ENCODE results near the gene BTRC. TPM values are rescaled to one million over a fixed set of nuclear protein-coding genes. Genes with fewer than 3 reads are reported as not detected.

Gene BTRC
- polyA plus RNA-seq, 3 donors from 2014 or later, result 3.7 to 9.0 (median 7.4) TPM

DNA sequence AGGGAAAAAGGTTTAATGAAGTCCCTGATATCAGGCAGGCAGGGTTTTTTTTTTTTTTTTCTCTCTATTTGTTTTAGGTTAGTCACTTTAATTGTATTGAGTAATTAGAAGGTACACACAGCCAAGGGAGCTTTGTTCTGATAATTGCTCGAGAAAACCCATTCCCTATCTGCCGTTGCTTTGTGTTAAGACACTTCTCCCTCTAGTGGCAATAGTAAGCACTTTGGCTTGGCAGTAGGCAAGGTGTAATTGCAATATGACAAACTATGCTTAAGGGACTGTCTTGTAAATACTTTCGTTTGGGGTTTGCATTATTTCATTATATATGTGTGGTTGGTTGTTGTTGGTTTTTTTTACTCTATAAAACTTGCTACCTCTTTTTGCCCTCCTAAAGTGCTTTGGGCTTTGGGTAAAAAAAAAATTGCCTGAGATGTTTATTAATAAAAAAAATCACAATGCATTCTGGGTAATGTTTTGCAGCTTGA, 113.4 kb downstream of the BTRC start:
- no peaks in the 10 kb centered on the region for H3K9me3 Mint-ChIP-seq
- H3K27ac Mint-ChIP-seq, result no peak overlapping the region
- H3K27me3 Mint-ChIP-seq (ENCODE audit: low read depth in 3 of 3), result no peaks in the 10 kb centered on the region
- DNase-seq, result peak; percentile 42 to 50 (median 45)
- H3K4me1 Mint-ChIP-seq, result peaks cover 8 to 10% of the 10 kb centered on the region in 2 donors
- H3K36me3 Mint-ChIP-seq, result peaks cover 0 to 4% (median 0%) of the 10 kb centered on the region in 3 donors
- peak overlapping the region in 2 of 5 donors; percentile 21 to 25 for H3K4me3 Mint-ChIP-seq

- DNase-seq, result no peak
- Mint-ChIP-seq H3K27ac (no peak overlapping the region), H3K27me3 (ENCODE audit: low read depth in 3 of 3) (no peaks in the 10 kb centered on the region)
These were observed 114.2 kb downstream of the BTRC start for GRCh38 chr10:101468159-101468558.

DNA sequence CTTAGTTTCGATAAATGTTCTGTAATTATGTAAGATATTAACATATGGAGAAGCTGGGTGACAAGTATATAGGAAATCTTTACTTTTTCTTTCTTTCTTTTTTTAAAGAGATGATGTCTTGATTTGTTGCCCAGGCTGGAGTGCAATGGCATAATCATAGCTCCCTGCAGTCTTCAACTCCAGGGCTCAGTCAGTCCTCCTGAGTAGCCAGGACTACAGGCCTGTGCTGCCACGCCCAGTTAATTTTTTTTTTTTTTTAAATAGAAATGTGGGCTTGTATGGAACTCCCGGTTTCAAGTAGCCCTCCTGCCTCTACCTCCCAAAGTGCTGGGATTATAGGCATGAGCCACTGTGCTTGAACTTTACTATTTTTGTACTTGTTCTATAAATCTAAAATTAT, 122.4 kb downstream of the BTRC start:
- Mint-ChIP-seq H3K27ac (no peak overlapping the region), H3K27me3 (ENCODE audit: low read depth in 3 of 3) (no peaks in the 10 kb centered on the region), H3K4me1 (peaks cover 0 to 1% of the 10 kb centered on the region in 2 donors), H3K4me3 (no peak overlapping the region), H3K9me3 (no peaks in the 10 kb centered on the region), H3K36me3 (peaks cover 3 to 10% (median 3%) of the 10 kb centered on the region in 3 donors)
- no peak for DNase-seq

More at GRCh38 chr10:101468159-101468558, 114.2 kb downstream of the BTRC start:
- peaks cover 0 to 4% (median 0%) of the 10 kb centered on the region in 3 donors for H3K36me3 Mint-ChIP-seq
- no peaks in the 10 kb centered on the region for H3K9me3 Mint-ChIP-seq
- H3K4me3 Mint-ChIP-seq, result no peak overlapping the region
- H3K4me1 Mint-ChIP-seq, result peaks cover 8 to 10% of the 10 kb centered on the region in 2 donors

DNA sequence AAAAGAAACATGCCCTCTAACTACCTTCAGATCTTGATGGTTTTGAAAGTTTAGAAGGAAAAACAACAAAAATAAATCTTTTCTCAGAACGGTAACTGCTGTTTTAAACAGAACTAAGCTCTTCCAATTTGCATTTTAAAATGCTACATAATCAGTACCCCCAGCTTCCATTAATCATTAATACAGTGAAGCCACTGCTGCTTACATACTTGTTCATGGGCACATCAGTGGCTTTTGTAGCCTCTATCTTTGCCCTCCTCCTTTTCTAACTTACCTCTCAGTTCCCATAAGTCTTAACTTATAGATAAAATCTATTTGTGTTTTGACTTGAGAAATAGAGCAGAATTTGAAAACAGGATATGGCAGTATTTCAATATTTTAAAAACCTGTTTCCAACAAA, 125.0 kb downstream of the BTRC start:
- Mint-ChIP-seq H3K4me1 (peaks cover 0 to 1% of the 10 kb centered on the region in 2 donors), H3K9me3 (no peaks in the 10 kb centered on the region), H3K27me3 (ENCODE audit: low read depth in 3 of 3) (no peaks in the 10 kb centered on the region), H3K4me3 (no peak overlapping the region), H3K36me3 (peaks cover 7 to 17% (median 9%) of the 10 kb centered on the region in 3 donors), H3K27ac (no peak overlapping the region)
- DNase-seq, result no peak

DNA sequence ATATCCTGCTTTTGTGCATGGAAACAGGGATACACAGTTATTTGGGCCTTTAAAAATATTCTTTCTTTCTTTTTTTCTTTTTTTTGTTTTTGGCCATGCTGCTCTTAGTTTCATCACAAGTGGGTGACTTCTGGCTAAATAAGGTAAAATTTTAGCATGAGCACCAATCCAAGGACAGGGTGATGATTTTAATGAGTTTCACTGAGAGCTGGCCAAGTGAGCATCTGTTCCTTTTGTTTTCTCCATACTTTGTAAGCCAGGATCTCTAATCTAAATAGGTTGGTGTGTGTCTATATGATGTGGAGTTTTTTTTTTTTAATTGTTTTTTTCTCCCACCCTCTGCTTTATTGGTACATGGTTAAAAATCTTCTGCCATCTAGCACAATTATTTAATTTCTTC, 127.3 kb downstream of the BTRC start:
- H3K27me3 Mint-ChIP-seq (ENCODE audit: low read depth in 3 of 3), result no peaks in the 10 kb centered on the region
- no peak overlapping the region for H3K27ac Mint-ChIP-seq

GRCh38 chr10:101482568-101482967, 128.6 kb downstream of the BTRC start:
- no peaks in the 10 kb centered on the region for H3K4me1 Mint-ChIP-seq
- H3K36me3 Mint-ChIP-seq, result peaks cover 9 to 17% (median 11%) of the 10 kb centered on the region in 3 donors
- H3K9me3 Mint-ChIP-seq, result no peaks in the 10 kb centered on the region
- H3K4me3 Mint-ChIP-seq, result no peak overlapping the region
- no peaks in the 10 kb centered on the region for H3K27me3 Mint-ChIP-seq (ENCODE audit: low read depth in 3 of 3)
- no peak for DNase-seq
- no peak overlapping the region for H3K27ac Mint-ChIP-seq

More for the DNA sequence above, 127.3 kb downstream of the BTRC start:
- no peak overlapping the region for H3K4me3 Mint-ChIP-seq
- H3K36me3 Mint-ChIP-seq, result peaks cover 9 to 17% (median 11%) of the 10 kb centered on the region in 3 donors
- H3K4me1 Mint-ChIP-seq, result no peaks in the 10 kb centered on the region
- H3K9me3 Mint-ChIP-seq, result no peaks in the 10 kb centered on the region
- no peak for DNase-seq

DNA sequence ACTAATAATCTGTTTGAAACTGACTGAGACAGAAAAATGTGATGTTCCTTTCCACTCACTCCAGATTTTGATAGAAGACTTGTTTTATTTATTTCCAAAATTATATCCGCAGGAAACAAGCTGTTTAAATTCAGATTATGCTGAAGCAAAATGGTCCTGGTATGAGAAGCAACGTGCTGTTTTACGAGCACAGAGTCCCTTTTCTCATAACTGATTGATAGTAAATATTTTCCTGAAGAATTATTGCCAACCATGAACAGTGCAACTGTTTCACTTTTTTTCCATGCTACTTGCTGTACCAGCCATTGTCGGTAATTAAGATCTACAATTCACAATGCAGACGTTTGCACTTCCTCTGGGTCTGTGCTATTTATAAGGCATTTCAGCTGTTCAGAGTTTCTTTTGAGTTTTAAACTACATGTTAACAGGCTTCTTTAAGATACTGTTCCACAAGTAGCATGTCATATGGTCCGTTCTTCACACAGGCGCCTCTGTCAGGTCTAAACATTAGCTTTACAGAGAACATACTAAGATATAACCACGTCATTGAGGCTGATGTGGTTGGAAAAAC, 130.3 kb downstream of the BTRC start:
- no peak for DNase-seq
- no peak overlapping the region for H3K4me3 Mint-ChIP-seq
- peaks cover 8 to 17% (median 9%) of the 10 kb centered on the region in 3 donors for H3K36me3 Mint-ChIP-seq
- no peaks in the 10 kb centered on the region for H3K27me3 Mint-ChIP-seq (ENCODE audit: low read depth in 3 of 3)
- no peak overlapping the region for H3K27ac Mint-ChIP-seq
- H3K9me3 Mint-ChIP-seq, result no peaks in the 10 kb centered on the region
- no peaks in the 10 kb centered on the region for H3K4me1 Mint-ChIP-seq

DNA sequence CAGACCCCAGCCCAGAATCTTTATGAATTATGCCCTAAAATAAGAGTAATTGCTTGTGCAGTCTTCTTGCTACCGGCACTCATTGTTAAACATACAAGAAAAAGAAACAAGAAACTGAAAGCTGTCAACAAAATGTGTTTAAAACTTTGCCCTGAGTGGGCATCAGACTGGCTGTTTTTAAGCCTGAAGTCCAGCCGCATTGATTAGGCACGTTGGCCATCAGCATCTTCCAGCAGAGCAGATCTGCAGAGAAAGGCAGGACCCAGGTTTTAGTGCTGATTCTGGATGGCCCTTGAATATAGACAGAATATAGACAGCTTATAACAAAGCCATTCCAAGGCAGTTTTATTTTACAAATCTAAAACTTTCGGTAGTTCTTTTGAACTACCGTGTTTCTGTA, 131.2 kb downstream of the BTRC start:
- no peaks in the 10 kb centered on the region for H3K9me3 Mint-ChIP-seq
- no peak for DNase-seq

GRCh38 chr10:101485681-101486554, 132.0 kb downstream of the BTRC start:
- H3K9me3 Mint-ChIP-seq, result no peaks in the 10 kb centered on the region
- no peak overlapping the region for H3K27ac Mint-ChIP-seq
- H3K4me1 Mint-ChIP-seq, result peaks cover 1 to 4% of the 10 kb centered on the region in 2 donors
- no peak for DNase-seq
- peaks cover 0 to 3% (median 0%) of the 10 kb centered on the region in 3 donors for H3K27me3 Mint-ChIP-seq (ENCODE audit: low read depth in 3 of 3)
- H3K4me3 Mint-ChIP-seq, result no peak overlapping the region
- peaks cover 8 to 11% (median 9%) of the 10 kb centered on the region in 3 donors for H3K36me3 Mint-ChIP-seq

More for the DNA sequence above, 131.2 kb downstream of the BTRC start:
- Mint-ChIP-seq H3K27me3 (ENCODE audit: low read depth in 3 of 3) (no peaks in the 10 kb centered on the region), H3K36me3 (peaks cover 8 to 11% (median 9%) of the 10 kb centered on the region in 3 donors), H3K4me3 (no peak overlapping the region), H3K4me1 (no peaks in the 10 kb centered on the region), H3K27ac (no peak overlapping the region)

GRCh38 chr10:101487399-101487798, 133.4 kb downstream of the BTRC start:
- no peaks in the 10 kb centered on the region for H3K9me3 Mint-ChIP-seq
- no peak for DNase-seq
- no peak overlapping the region for H3K4me3 Mint-ChIP-seq
- peaks cover 1 to 4% of the 10 kb centered on the region in 2 donors for H3K4me1 Mint-ChIP-seq
- H3K27me3 Mint-ChIP-seq (ENCODE audit: low read depth in 3 of 3), result peaks cover 0 to 3% (median 0%) of the 10 kb centered on the region in 3 donors
- H3K27ac Mint-ChIP-seq, result no peak overlapping the region
- H3K36me3 Mint-ChIP-seq, result peaks cover 3 to 8% (median 4%) of the 10 kb centered on the region in 3 donors

GRCh38 chr10:101489355-101489754, 135.4 kb downstream of the BTRC start:
- Mint-ChIP-seq H3K4me3 (no peak overlapping the region), H3K4me1 (peaks cover 1 to 4% of the 10 kb centered on the region in 2 donors), H3K27me3 (ENCODE audit: low read depth in 3 of 3) (peaks cover 0 to 3% (median 0%) of the 10 kb centered on the region in 3 donors), H3K9me3 (no peaks in the 10 kb centered on the region), H3K27ac (no peak overlapping the region), H3K36me3 (peaks cover 0 to 5% (median 0%) of the 10 kb centered on the region in 3 donors)
- no peak for DNase-seq

- peaks cover 1 to 4% of the 10 kb centered on the region in 2 donors for H3K4me1 Mint-ChIP-seq
- no peak overlapping the region for H3K4me3 Mint-ChIP-seq
- H3K27me3 Mint-ChIP-seq (ENCODE audit: low read depth in 3 of 3), result peaks cover 0 to 3% (median 0%) of the 10 kb centered on the region in 3 donors
- no peaks in the 10 kb centered on the region for H3K9me3 Mint-ChIP-seq
- H3K36me3 Mint-ChIP-seq, result peaks cover 0 to 5% (median 0%) of the 10 kb centered on the region in 3 donors
- no peak overlapping the region for H3K27ac Mint-ChIP-seq
- no peak for DNase-seq
These were observed 136.1 kb downstream of the BTRC start for GRCh38 chr10:101490026-101490425.

- peaks cover 1 to 10% of the 10 kb centered on the region in 2 donors for H3K4me1 Mint-ChIP-seq
- H3K4me3 Mint-ChIP-seq, result no peak overlapping the region
- DNase-seq, result no peak
- H3K27ac Mint-ChIP-seq, result no peak overlapping the region
- no peaks in the 10 kb centered on the region for H3K9me3 Mint-ChIP-seq
- no peaks in the 10 kb centered on the region for H3K36me3 Mint-ChIP-seq
- peaks cover 0 to 3% (median 0%) of the 10 kb centered on the region in 3 donors for H3K27me3 Mint-ChIP-seq (ENCODE audit: low read depth in 3 of 3)
These were observed 138.2 kb downstream of the BTRC start for GRCh38 chr10:101492205-101492604.

DNA sequence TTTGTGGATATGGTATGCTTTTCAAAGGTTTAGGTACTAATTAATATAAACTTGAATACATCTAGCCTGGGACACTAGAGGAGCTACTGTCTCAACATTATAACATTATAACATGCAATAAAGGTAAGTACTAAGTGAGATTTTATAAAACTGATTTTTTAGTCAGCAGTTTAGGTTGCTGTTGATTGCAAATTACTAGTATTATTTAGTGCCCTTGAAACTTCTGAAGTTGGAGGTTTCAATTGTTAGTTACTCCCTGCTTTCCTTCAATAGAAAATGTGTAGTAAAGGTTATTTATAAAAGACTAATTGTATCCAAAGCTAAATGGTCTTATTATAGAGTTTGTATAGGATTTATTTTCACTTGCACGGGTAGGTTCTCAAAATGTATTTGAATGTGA, 138.8 kb downstream of the BTRC start:
- Mint-ChIP-seq H3K9me3 (no peaks in the 10 kb centered on the region), H3K4me3 (no peak overlapping the region), H3K27me3 (ENCODE audit: low read depth in 3 of 3) (peaks cover 0 to 3% (median 0%) of the 10 kb centered on the region in 3 donors), H3K27ac (no peak overlapping the region), H3K36me3 (no peaks in the 10 kb centered on the region), H3K4me1 (peaks cover 1 to 10% of the 10 kb centered on the region in 2 donors)
- no peak for DNase-seq

Data from immature natural killer cell (primary cell).